Upper lobe of right lung (tissue), 1 donor: ENCODE data around the gene NR1H4. TPM values are rescaled to one million over a fixed set of nuclear protein-coding genes. Genes with fewer than 3 reads are reported as not detected.

ENCODE experiments used
- ATAC-seq: fragments of 200-7000 bp; cut with Tn5 transposase; one replicate; pipeline ENCODE4 v1.9.1; 2020; ENCODE audit warnings: mild to moderate bottlenecking, moderate library complexity
- DNase-seq: peaks from one replicate; pipeline ENCODE4 v3.0.0-alpha.2; 2020
- H3K27ac ChIP-seq: fragments of 200-600 bp; one replicate; pipeline ENCODE4 v1.8.0; 2022
- H3K27me3 ChIP-seq: fragments of 200-600 bp; one replicate; pipeline ENCODE4 v1.8.0; 2022; ENCODE audit warnings: mild to moderate bottlenecking
- H3K36me3 ChIP-seq: fragments of 200-600 bp; one replicate; pipeline ENCODE4 v1.8.0; 2022
- H3K4me1 ChIP-seq: fragments of 200-600 bp; one replicate; pipeline ENCODE4 v1.8.0; 2022
- H3K4me3 ChIP-seq: fragments of 200-600 bp; one replicate; pipeline ENCODE4 v1.8.0; 2022; ENCODE audit warnings: mild to moderate bottlenecking
- H3K9me3 ChIP-seq: fragments of 200-600 bp; one replicate; pipeline ENCODE4 v1.8.0; 2022
- intact Hi-C: fragments of 100-400 bp; cut with DNase I; formaldehyde crosslinking; loops from one replicate; pipeline ENCODE4 v1.11.0; 2022
- total RNA-seq: library from RNA; stranded (reverse); fragmentation: NEBNext Ultra II Directional; extraction: Animal tissue kit (Norgen Biotek cat#: 25700); gene quantifications from one replicate; pipeline ENCODE4 v1.2.1, GENCODE V29; 2021
- TF ChIP-seq, protein P1 (sequence below): fragments of 200-600 bp; IDR thresholded peaks from one replicate; pipeline ENCODE4 v1.8.0; 2022; ENCODE audit warnings: antibody characterized with exemption
- donor health status: DM: no; HTN: yes; CAD: no; lungs with severe emphysema.

Gene NR1H4
- total RNA-seq, 1 donor from 2014 or later, result not detected

DNA sequence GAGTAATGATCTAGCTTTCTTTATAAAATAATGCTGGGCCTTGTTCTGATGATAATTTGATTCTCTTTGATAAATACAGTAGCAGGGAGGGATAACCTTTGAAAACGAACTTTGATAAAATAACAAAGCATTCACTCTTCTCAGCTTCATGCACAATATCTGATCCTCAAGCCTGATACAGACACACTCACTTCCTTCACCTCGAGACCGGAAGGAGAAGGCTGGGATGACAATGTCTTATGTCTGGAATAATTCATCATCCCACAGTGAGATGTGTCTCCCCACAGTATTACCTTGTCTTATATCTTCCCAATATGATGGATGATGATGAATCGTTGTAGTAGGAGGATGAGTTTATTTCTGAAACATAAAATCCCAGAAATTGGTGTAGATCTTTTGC is 15.5 kb upstream of the NR1H4 start:
- intact Hi-C loops, result no loop called here
- no peak for ATAC-seq
- no peak overlapping the region for H3K4me3 ChIP-seq
- H3K4me1 ChIP-seq, result no peaks in the 10 kb centered on the region
- DNase-seq, result no peak
- H3K36me3 ChIP-seq, result no peaks in the 10 kb centered on the region
- no peaks in the 10 kb centered on the region for H3K9me3 ChIP-seq
- H3K27ac ChIP-seq, result no peak overlapping the region
- TF ChIP-seq, protein P1, sequence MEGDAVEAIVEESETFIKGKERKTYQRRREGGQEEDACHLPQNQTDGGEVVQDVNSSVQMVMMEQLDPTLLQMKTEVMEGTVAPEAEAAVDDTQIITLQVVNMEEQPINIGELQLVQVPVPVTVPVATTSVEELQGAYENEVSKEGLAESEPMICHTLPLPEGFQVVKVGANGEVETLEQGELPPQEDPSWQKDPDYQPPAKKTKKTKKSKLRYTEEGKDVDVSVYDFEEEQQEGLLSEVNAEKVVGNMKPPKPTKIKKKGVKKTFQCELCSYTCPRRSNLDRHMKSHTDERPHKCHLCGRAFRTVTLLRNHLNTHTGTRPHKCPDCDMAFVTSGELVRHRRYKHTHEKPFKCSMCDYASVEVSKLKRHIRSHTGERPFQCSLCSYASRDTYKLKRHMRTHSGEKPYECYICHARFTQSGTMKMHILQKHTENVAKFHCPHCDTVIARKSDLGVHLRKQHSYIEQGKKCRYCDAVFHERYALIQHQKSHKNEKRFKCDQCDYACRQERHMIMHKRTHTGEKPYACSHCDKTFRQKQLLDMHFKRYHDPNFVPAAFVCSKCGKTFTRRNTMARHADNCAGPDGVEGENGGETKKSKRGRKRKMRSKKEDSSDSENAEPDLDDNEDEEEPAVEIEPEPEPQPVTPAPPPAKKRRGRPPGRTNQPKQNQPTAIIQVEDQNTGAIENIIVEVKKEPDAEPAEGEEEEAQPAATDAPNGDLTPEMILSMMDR, result no peak
- H3K27me3 ChIP-seq, result no peaks in the 10 kb centered on the region

DNA sequence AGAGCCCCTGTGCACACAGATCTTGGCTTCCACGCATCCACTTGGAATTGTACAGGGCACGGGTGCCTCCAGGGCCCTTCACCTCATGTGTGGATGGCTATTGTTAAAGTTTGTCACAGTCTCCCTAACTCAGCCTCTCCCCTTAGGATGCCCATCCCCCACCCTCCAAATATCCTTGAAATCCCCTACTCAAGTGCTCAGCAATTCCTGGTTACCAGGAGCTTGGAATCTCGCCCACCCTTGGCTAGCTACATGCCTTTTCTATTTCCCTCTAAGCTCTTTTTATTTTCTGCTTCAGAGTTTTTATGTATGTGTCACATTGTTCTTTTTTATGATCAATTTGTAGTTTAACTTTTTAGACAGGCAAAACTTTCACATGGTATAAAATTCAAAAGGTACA is 13.0 kb upstream of the NR1H4 start:
- DNase-seq, result no peak
- Histone ChIP-seq H3K9me3 (no peaks in the 10 kb centered on the region), H3K36me3 (no peaks in the 10 kb centered on the region), H3K4me1 (no peaks in the 10 kb centered on the region), H3K4me3 (no peak overlapping the region), H3K27me3 (no peaks in the 10 kb centered on the region), H3K27ac (no peak overlapping the region)
- TF ChIP-seq, protein P1, result no peak
- ATAC-seq, result no peak
- intact Hi-C loops, result no loop called here

- H3K4me3 ChIP-seq, result no peak overlapping the region
- no peaks in the 10 kb centered on the region for H3K36me3 ChIP-seq
- no peaks in the 10 kb centered on the region for H3K27me3 ChIP-seq
- H3K9me3 ChIP-seq, result no peaks in the 10 kb centered on the region
- DNase-seq, result no peak
- TF ChIP-seq, protein P1, result no peak
- no peak overlapping the region for H3K27ac ChIP-seq
- H3K4me1 ChIP-seq, result no peaks in the 10 kb centered on the region
- intact Hi-C loops, result no loop called here
- no peak for ATAC-seq
Measured at GRCh38 chr12:100461330-100461973, 12.2 kb upstream of the NR1H4 start.

DNA sequence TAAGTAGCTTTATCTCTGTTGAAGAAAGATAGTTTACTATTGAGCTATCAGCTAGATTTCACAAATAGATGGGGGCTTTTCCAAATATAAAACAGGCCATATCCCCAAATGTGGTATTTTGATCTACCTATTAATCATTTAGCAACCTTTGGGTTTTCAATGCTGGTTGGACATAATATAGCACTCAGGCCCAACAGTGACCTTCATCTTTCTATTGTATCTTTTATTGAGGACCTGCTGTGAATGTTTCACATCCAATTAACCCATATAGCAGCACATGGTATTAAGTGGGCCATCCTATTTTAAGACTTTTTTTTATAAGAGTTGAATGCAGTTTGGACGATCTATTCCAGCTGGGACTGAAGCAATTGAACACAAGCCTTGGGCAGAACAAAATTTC is 10.0 kb upstream of the NR1H4 start:
- intact Hi-C loops, result no loop called here
- Histone ChIP-seq H3K27ac (no peak overlapping the region), H3K4me1 (no peaks in the 10 kb centered on the region), H3K36me3 (no peaks in the 10 kb centered on the region), H3K9me3 (no peaks in the 10 kb centered on the region), H3K27me3 (no peaks in the 10 kb centered on the region), H3K4me3 (no peak overlapping the region)
- no peak for ATAC-seq
- TF ChIP-seq, protein P1, result no peak
- no peak for DNase-seq

DNA sequence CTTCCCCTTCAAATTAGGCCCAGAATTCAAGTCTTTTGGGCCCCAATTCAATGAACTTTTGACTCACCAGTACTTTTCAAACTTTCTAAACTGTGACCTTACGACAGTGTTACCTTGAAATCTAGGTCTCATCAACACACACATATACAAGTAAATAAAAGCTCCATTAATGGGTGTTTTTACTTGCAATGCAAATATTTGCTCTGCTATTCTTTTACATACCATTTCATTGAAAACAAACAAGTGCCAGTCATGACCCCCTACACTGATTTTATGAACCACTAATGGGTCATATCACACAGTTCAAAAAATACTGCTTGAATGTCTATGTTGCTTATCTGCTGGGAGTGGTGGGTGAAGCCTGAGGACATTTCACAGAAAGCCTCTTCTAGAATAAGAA is 9.1 kb upstream of the NR1H4 start:
- Histone ChIP-seq H3K4me3 (no peak overlapping the region), H3K4me1 (no peaks in the 10 kb centered on the region), H3K36me3 (no peaks in the 10 kb centered on the region), H3K9me3 (no peaks in the 10 kb centered on the region), H3K27me3 (no peaks in the 10 kb centered on the region), H3K27ac (no peak overlapping the region)
- DNase-seq (no peak), ATAC-seq (no peak)
- TF ChIP-seq, protein P1, result no peak
- intact Hi-C loops, result no loop called here

DNA sequence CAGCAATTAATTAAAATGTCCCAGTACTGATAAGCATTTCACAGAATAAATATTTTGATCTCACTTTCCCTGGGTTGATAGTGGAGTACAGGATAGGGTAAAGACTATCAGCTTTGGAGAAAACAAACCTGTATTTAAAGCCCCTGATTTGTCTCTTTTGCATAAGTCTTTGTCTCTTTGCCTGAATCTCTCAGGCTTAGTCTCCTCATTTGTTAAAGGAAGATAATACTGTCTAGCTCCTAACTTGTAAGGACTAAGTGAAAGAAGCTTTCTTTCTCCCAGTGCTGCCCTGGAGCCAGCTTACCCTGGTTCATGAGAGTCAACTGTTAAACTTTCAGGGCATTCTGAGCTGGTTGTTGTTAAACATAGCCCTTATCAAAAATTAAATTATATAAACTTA is 5.5 kb upstream of the NR1H4 start:
- Histone ChIP-seq H3K4me1 (no peaks in the 10 kb centered on the region), H3K36me3 (no peaks in the 10 kb centered on the region), H3K4me3 (no peak overlapping the region), H3K9me3 (no peaks in the 10 kb centered on the region), H3K27me3 (no peaks in the 10 kb centered on the region), H3K27ac (no peak overlapping the region)
- DNase-seq (no peak), ATAC-seq (no peak)
- TF ChIP-seq, protein P1, result no peak
- intact Hi-C loops, result no loop called here
